Endothelial cell of umbilical vein (primary cell): ENCODE data around the gene INTS11. TPM values are rescaled to one million over a fixed set of nuclear protein-coding genes. Genes with fewer than 3 reads are reported as not detected.

Experiments used
- BruUV-seq: library from RNA; stranded (reverse); fragments of 400-500 nt; replicated peaks from 2 replicates; lab custom pipeline; 2021; lab: Mats Ljungman, UMichigan
- CTCF ChIA-PET: fragments of 300-600, 350-600 bp; sonication (Branson Sonifier 250); formaldehyde crosslinking; loops from one replicate; lab custom pipeline; 2021; ENCODE audit warnings: antibody characterized with exemption, inconsistent platforms; lab: Charles Lee
- POLR2A ChIA-PET: fragments of 300-600, 350-600 bp; sonication (Branson Sonifier 250); formaldehyde crosslinking; loops from one replicate; lab custom pipeline; 2021; ENCODE audit warnings: antibody characterized with exemption, inconsistent platforms; lab: Charles Lee
- DNase-seq: peaks from one replicate; pipeline ENCODE4 v3.0.0-alpha.2; 2011; ENCODE audit warnings: low read depth, low spot score
- FAIRE-seq: peaks from 2 replicates; lab custom pipeline; 2011; peaks lifted over from hg19 to GRCh38; lab: Jason Lieb, UNC
- H2AFZ ChIP-seq: 2 replicates; pipeline ENCODE4 v1.6.0; 2012; ENCODE audit warnings: low read depth, low read length, control low read depth, inconsistent platforms
- H3K27ac ChIP-seq: 2 replicates; pipeline ENCODE4 v1.5.1; 2011; ENCODE audit warnings: low read depth, mild to moderate bottlenecking, control low read depth, low read length, moderate library complexity; ENCODE audit not compliant: insufficient read depth
- H3K27me3 ChIP-seq, 2 experiments: 2 replicates each; pipeline versions ENCODE4 v1.6.0 to v1.6.1; 2011; ENCODE audit warnings: low read length in 2 of 2, mixed read lengths in 1 of 2; ENCODE audit not compliant: control insufficient read depth in 2 of 2, insufficient read depth in 2 of 2
- H3K36me3 ChIP-seq, 2 experiments: 2 replicates in 1 of 2; 3 replicates in 1 of 2; pipeline ENCODE4 v1.5.1; 2011; ENCODE audit warnings: low read length in 2 of 2, mild to moderate bottlenecking in 1 of 2, moderate library complexity in 1 of 2; ENCODE audit not compliant: control insufficient read depth in 2 of 2, insufficient read depth in 2 of 2; ENCODE audit errors: extremely low read depth in 1 of 2
- H3K4me1 ChIP-seq: 3 replicates; pipeline ENCODE4 v1.5.1; 2011; ENCODE audit warnings: mild to moderate bottlenecking, low read length; ENCODE audit not compliant: control insufficient read depth, insufficient read depth; ENCODE audit errors: extremely low read depth
- H3K4me2 ChIP-seq: 2 replicates; pipeline ENCODE4 v1.6.1; 2011; ENCODE audit warnings: low read length, control low read depth, mixed read lengths; ENCODE audit not compliant: insufficient read depth
- H3K4me3 ChIP-seq, 3 experiments: fragments of 200-600 bp in 1 of 3; sonication (generic), shearing (Covaris generic) in 1 of 3; replicated peaks in 1 of 3; 2 replicates each; pipeline ENCODE4 v1.5.1; 2011 to 2016; ENCODE audit warnings: control low read depth in 3 of 3, low read length in 3 of 3, mild to moderate bottlenecking in 2 of 3, inconsistent platforms in 1 of 3, low read depth in 1 of 3, moderate library complexity in 1 of 3; ENCODE audit not compliant: insufficient read depth in 1 of 3
- H3K79me2 ChIP-seq: 2 replicates; pipeline ENCODE4 v1.6.0; 2012; ENCODE audit warnings: low read length, inconsistent platforms; ENCODE audit not compliant: control insufficient read depth, insufficient read depth
- H3K9ac ChIP-seq: replicated peaks from 2 replicates; pipeline ENCODE3; 2011; ENCODE audit warnings: low read length, control low read depth; ENCODE audit not compliant: insufficient read depth; ENCODE audit errors: extremely low read depth
- H3K9me1 ChIP-seq: replicated peaks from 3 replicates; pipeline ENCODE4 v1.6.0; 2011; ENCODE audit warnings: mild to moderate bottlenecking, low read length; ENCODE audit not compliant: control insufficient read depth, insufficient read depth; ENCODE audit errors: extremely low read depth
- H3K9me3 ChIP-seq: replicated peaks from 2 replicates; pipeline ENCODE4 v1.5.1; 2012; ENCODE audit warnings: low read length, inconsistent platforms; ENCODE audit not compliant: control insufficient read depth, insufficient read depth
- H4K20me1 ChIP-seq: replicated peaks from 2 replicates; pipeline ENCODE3; 2011; ENCODE audit warnings: mild to moderate bottlenecking, low read length; ENCODE audit not compliant: control insufficient read depth, insufficient read depth; ENCODE audit errors: extremely low read depth
- CTCF ChIP-seq, 2 donors: IDR thresholded peaks; 1 replicate in 1 of 2; 2 replicates in 1 of 2; pipeline ENCODE4 v1.5.1; 2011; ENCODE audit warnings: low read length in 2 of 2, mild to moderate bottlenecking in 2 of 2, moderate library complexity in 2 of 2, control low read depth in 1 of 2, inconsistent platforms in 1 of 2, low read depth in 1 of 2; ENCODE audit not compliant: insufficient read depth in 1 of 2; ENCODE audit errors: extremely low read depth in 1 of 2
- EZH2 ChIP-seq: IDR thresholded peaks from 2 replicates; pipeline ENCODE4 v1.6.1; 2012; ENCODE audit warnings: borderline replicate concordance, low read depth, mild to moderate bottlenecking, moderate library complexity, low read length, inconsistent platforms; ENCODE audit not compliant: severe bottlenecking
- FOS ChIP-seq: IDR thresholded peaks from 2 replicates; pipeline ENCODE4 v1.6.1; 2011; ENCODE audit warnings: mild to moderate bottlenecking, low read length, moderate library complexity, borderline replicate concordance; ENCODE audit not compliant: insufficient read depth
- GATA2 ChIP-seq: IDR thresholded peaks from 2 replicates; pipeline ENCODE4 v1.7.0; 2011; ENCODE audit warnings: low read depth, mild to moderate bottlenecking, moderate library complexity, mixed read lengths, low read length; ENCODE audit not compliant: insufficient read length, insufficient read depth
- JUN ChIP-seq: IDR thresholded peaks from 2 replicates; pipeline ENCODE4 v1.6.1; 2011; ENCODE audit warnings: borderline replicate concordance, low read depth; ENCODE audit not compliant: insufficient read length, insufficient read depth
- MAX ChIP-seq: IDR thresholded peaks from 2 replicates; pipeline ENCODE4 v1.6.1; 2011; ENCODE audit not compliant: insufficient read depth, insufficient read length
- MYC ChIP-seq: IDR thresholded peaks from one replicate; pipeline ENCODE4 v1.6.1; 2011; ENCODE audit warnings: mild to moderate bottlenecking, low read depth, low read length
- POLR2A ChIP-seq: IDR thresholded peaks from 2 replicates; pipeline ENCODE4 v1.6.1; 2012; ENCODE audit warnings: low read depth, mild to moderate bottlenecking, control low read depth, low read length
- POLR2AphosphoS5 ChIP-seq: IDR thresholded peaks from 2 replicates; pipeline ENCODE4 v1.6.1; 2012; ENCODE audit warnings: low read depth, mild to moderate bottlenecking, control low read depth, low read length, moderate library complexity; ENCODE audit not compliant: insufficient read depth
- dilution Hi-C: fragments of 300-500 bp; cut with MboI; formaldehyde crosslinking; loops from one replicate; pipeline ENCODE4 v1.15.0; 2019; ENCODE audit warnings: low sequenced_read_pairs; ENCODE audit not compliant: extremely low pct_ligation_motif_present
- intact Hi-C: fragments of 100-400 bp; cut with micrococcal nuclease; formaldehyde crosslinking; loops from one replicate; pipeline ENCODE4 v1.10.0; 2022
- polyA plus RNA-seq, 4 experiments: library from polyadenylated mRNA; depleted of rRNA in 3 of 4; stranded (reverse) in 3 of 4; unstranded in 1 of 4; fragments of >200 nt; gene quantifications; 2 replicates each; pipeline versions ENCODE4 v1.2.1 to v1.2.3, GENCODE V29; 2011 to 2012; ENCODE audit warnings: missing spikeins in 1 of 4
- total RNA-seq: library from RNA; stranded (reverse); gene quantifications from 2 replicates; pipeline ENCODE4 v1.2.3, GENCODE V29; 2021

The INTS11 gene
- total and polyA plus RNA-seq, 2 donors (not counting 3 experiments of a cell fraction or from before 2014, with no cell fraction given): 132 to 222 TPM

GRCh38 chr1:1292851-1293250, 31.6 kb downstream of the INTS11 start:
- intact Hi-C loops: no loop called here
- no peak for FAIRE-seq
- Histone ChIP-seq H3K4me3 (no peak overlapping the region), H3K4me1 (no peaks in the 10 kb centered on the region), H3K27ac (no peak overlapping the region), H2AFZ (no peak overlapping the region), H3K9me1 (no peaks in the 10 kb centered on the region), H4K20me1 (no peaks in the 10 kb centered on the region), H3K4me2 (no peak overlapping the region), H3K36me3 (no peaks in the 10 kb centered on the region), H3K9ac (no peak overlapping the region), H3K27me3 (no peaks in the 10 kb centered on the region), H3K9me3 (no peaks in the 10 kb centered on the region), H3K79me2 (no peaks in the 10 kb centered on the region)
- POLR2A ChIA-PET: no interaction called here
- TF ChIP-seq EZH2 (no peak), JUN (no peak), GATA2 (no peak), POLR2A (no peak), FOS (no peak), CTCF (IDR thresholded peaks at IDR 0.05; ENCODE audit: extremely low read depth in 1 of 2, insufficient read depth in 1 of 2, low read depth in 1 of 2, low read length in 2 of 2) (no peak), MYC (no peak), POLR2AphosphoS5 (no peak), MAX (no peak)
- dilution Hi-C loops: no loop called here
- no TSS peak for BruUV-seq
- DNase-seq: no peak
- CTCF ChIA-PET: interaction anchor here (0.6 to 5.5 kb wide), 5 partner anchors 19 to 310 kb away, joined by 3 to 286 read pairs (median 16); partner anchors contain the start of genes PERM1, SDF4 and UBE2J2
